GM19397 (cell line): Measurements from ENCODE around the gene SAT2.
"Not testable (repeated sequence)": the region's sequence is repeated elsewhere in the genome, so short reads cannot be mapped to it uniquely, and the experiment has no call there.

Experiments used
- ATAC-seq: cut with Tn5 transposase; IDR thresholded peaks from one replicate; pipeline ENCODE4 v1.9.1; 2021; ENCODE audit warnings: mild to moderate bottlenecking, moderate library complexity; ENCODE audit not compliant: unreplicated experiment

SAT2 gene

GRCh38 chr17:7636163-7636562, 8.5 kb upstream of the SAT2 start:
- ATAC-seq = no peak

- ATAC-seq = no peak
Measured at GRCh38 chr17:7634384-7634783, 6.8 kb upstream of the SAT2 start.

- no peak for ATAC-seq
Measured at GRCh38 chr17:7633093-7633492, 5.5 kb upstream of the SAT2 start.

- no peak for ATAC-seq
Measured at GRCh38 chr17:7632492-7632894, 4.9 kb upstream of the SAT2 start.

- no peak for ATAC-seq
Measured at GRCh38 chr17:7631398-7632380, 4.1 kb upstream of the SAT2 start.

GRCh38 chr17:7629939-7630571, 2.4 kb upstream of the SAT2 start, which contains the start of gene SHBG:
Gene SHBG, plus strand, starts transcription at chr17:7630135. Its CDS starts 38 bp downstream, at chr17:7630173.
- no peak for ATAC-seq

- ATAC-seq = no peak
Measured at GRCh38 chr17:7626956-7627249, 718 bp downstream of the SAT2 start.

- ATAC-seq = no peak
Measured at GRCh38 chr17:7626307-7626706, 1.3 kb downstream of the SAT2 start.

GRCh38 chr17:7625749-7626148, 1.9 kb downstream of the SAT2 start:
- not testable (repeated sequence) for ATAC-seq

- no peak for ATAC-seq
Measured at GRCh38 chr17:7623661-7624060, 4.0 kb downstream of the SAT2 start.

- no peak for ATAC-seq
Measured at GRCh38 chr17:7620835-7621234, 6.8 kb downstream of the SAT2 start.

- ATAC-seq = no peak
Measured at GRCh38 chr17:7618608-7619007, 9.0 kb downstream of the SAT2 start.

GRCh38 chr17:7615265-7615747, 12.3 kb downstream of the SAT2 start:
- ATAC-seq = no peak

- peak; percentile 82 for ATAC-seq
Measured at GRCh38 chr17:7614425-7615264, 13.0 kb downstream of the SAT2 start, which contains the start of gene FXR2. Gene FXR2, minus strand, starts transcription at chr17:7614897. Its CDS starts 365 bp downstream, at chr17:7614532.

GRCh38 chr17:7613769-7614424, 13.7 kb downstream of the SAT2 start:
- no peak for ATAC-seq

GRCh38 chr17:7612294-7612640, 15.4 kb downstream of the SAT2 start:
- ATAC-seq = no peak

GRCh38 chr17:7611635-7612293, 15.9 kb downstream of the SAT2 start:
- no peak for ATAC-seq

- no peak for ATAC-seq
Measured at GRCh38 chr17:7610641-7611040, 17.0 kb downstream of the SAT2 start.

GRCh38 chr17:7606280-7606679, 21.3 kb downstream of the SAT2 start:
- no peak for ATAC-seq

GRCh38 chr17:7597561-7597960, 30.1 kb downstream of the SAT2 start:
- not testable (repeated sequence) for ATAC-seq
